HEK293 (cell line): ENCODE results near the gene ECT2.

Source experiments
- EGR2 ChIP-seq: fragments of 450-650 bp; formaldehyde crosslinking; IDR thresholded peaks from 2 replicates; pipeline ENCODE4 v1.5.1; 2016; ENCODE audit warnings: low read depth, missing biosample characterization, missing genetic modification characterization
- GLIS2 ChIP-seq: fragments of 450-650 bp; formaldehyde crosslinking; IDR thresholded peaks from 2 replicates; pipeline ENCODE4 v1.5.1; 2016; ENCODE audit warnings: missing biosample characterization, missing genetic modification characterization
- HOXA7 ChIP-seq: sonication (generic); formaldehyde crosslinking; IDR thresholded peaks from 2 replicates; pipeline ENCODE4 v1.8.1; 2022; ENCODE audit warnings: missing genetic modification reagents, borderline replicate concordance
- KLF7 ChIP-seq: fragments of 450-650 bp; formaldehyde crosslinking; IDR thresholded peaks from 2 replicates; pipeline ENCODE4 v1.5.1; 2016; ENCODE audit warnings: missing biosample characterization, missing genetic modification characterization, borderline replicate concordance
- OSR2 ChIP-seq: fragments of 450-650 bp; formaldehyde crosslinking; IDR thresholded peaks from 2 replicates; pipeline ENCODE4 v1.5.1; 2016; ENCODE audit warnings: missing biosample characterization, missing genetic modification characterization
- PRDM1 ChIP-seq: fragments of 450-650 bp; formaldehyde crosslinking; IDR thresholded peaks from 2 replicates; pipeline ENCODE4; 2016; ENCODE audit warnings: missing biosample characterization, missing genetic modification characterization
- SALL2 ChIP-seq: fragments of 450-650 bp; formaldehyde crosslinking; IDR thresholded peaks from 2 replicates; pipeline ENCODE4 v1.5.0; 2017; ENCODE audit warnings: missing biosample characterization, mild to moderate bottlenecking, missing genetic modification characterization, borderline replicate concordance
- SCRT1 ChIP-seq: fragments of 450-650 bp; formaldehyde crosslinking; IDR thresholded peaks from 2 replicates; pipeline ENCODE4 v1.5.1; 2016; ENCODE audit warnings: missing biosample characterization, missing genetic modification characterization, borderline replicate concordance
- SETDB1 ChIP-seq: IDR thresholded peaks from one replicate; pipeline ENCODE4 v1.6.1; 2017; ENCODE audit warnings: mild to moderate bottlenecking, low read length, moderate library complexity, mixed read lengths; ENCODE audit not compliant: insufficient read length
- YY2 ChIP-seq: fragments of 450-650 bp; formaldehyde crosslinking; IDR thresholded peaks from 2 replicates; pipeline ENCODE4 v1.5.1; 2016; ENCODE audit warnings: missing biosample characterization, missing genetic modification characterization
- ZBTB7A ChIP-seq: fragments of 450-650 bp; formaldehyde crosslinking; IDR thresholded peaks from 2 replicates; pipeline ENCODE4 v1.5.1; 2016; ENCODE audit warnings: low read depth, missing biosample characterization, missing genetic modification characterization
- ZBTB8A ChIP-seq: fragments of 450-650 bp; formaldehyde crosslinking; IDR thresholded peaks from 2 replicates; pipeline ENCODE4 v1.5.1; 2016; ENCODE audit warnings: missing biosample characterization, missing genetic modification characterization
- ZFP69B ChIP-seq: fragments of 450-650 bp; formaldehyde crosslinking; IDR thresholded peaks from 2 replicates; pipeline ENCODE4 v1.5.1; 2016; ENCODE audit warnings: missing biosample characterization, missing genetic modification characterization
- ZIC2 ChIP-seq: fragments of 450-650 bp; formaldehyde crosslinking; IDR thresholded peaks from 2 replicates; pipeline ENCODE4 v1.5.1; 2016; ENCODE audit warnings: missing biosample characterization, missing genetic modification characterization
- ZNF155 ChIP-seq: fragments of 450-650 bp; formaldehyde crosslinking; IDR thresholded peaks from 2 replicates; pipeline ENCODE4 v1.5.1; 2016; ENCODE audit warnings: missing biosample characterization, missing genetic modification characterization
- ZNF169 ChIP-seq: fragments of 450-650 bp; formaldehyde crosslinking; IDR thresholded peaks from 2 replicates; pipeline ENCODE4 v1.5.1; 2016; ENCODE audit warnings: missing biosample characterization, missing genetic modification characterization
- ZNF19 ChIP-seq: fragments of 450-650 bp; formaldehyde crosslinking; IDR thresholded peaks from 2 replicates; pipeline ENCODE4; 2016; ENCODE audit warnings: missing biosample characterization, missing genetic modification characterization, low read depth
- ZNF214 ChIP-seq: fragments of 450-650 bp; formaldehyde crosslinking; IDR thresholded peaks from 2 replicates; pipeline ENCODE4 v1.5.1; 2017; ENCODE audit warnings: missing biosample characterization, mild to moderate bottlenecking, missing genetic modification characterization, borderline replicate concordance
- ZNF394 ChIP-seq: fragments of 450-650 bp; formaldehyde crosslinking; IDR thresholded peaks from 2 replicates; pipeline ENCODE4 v1.5.1; 2016; ENCODE audit warnings: missing biosample characterization, missing genetic modification characterization, mild to moderate bottlenecking, moderate library complexity, borderline replicate concordance
- ZNF510 ChIP-seq: fragments of 450-650 bp; formaldehyde crosslinking; IDR thresholded peaks from 2 replicates; pipeline ENCODE4 v1.5.1; 2018; ENCODE audit warnings: mild to moderate bottlenecking, missing genetic modification characterization, missing biosample characterization; ENCODE audit not compliant: insufficient replicate concordance
- ZNF544 ChIP-seq: fragments of 450-650 bp; formaldehyde crosslinking; IDR thresholded peaks from 2 replicates; pipeline ENCODE4 v1.5.0; 2017; ENCODE audit warnings: missing biosample characterization, missing genetic modification characterization
- ZNF596 ChIP-seq: fragments of 450-650 bp; IDR thresholded peaks from 2 replicates; pipeline ENCODE4 v1.5.0; 2018; ENCODE audit warnings: missing biosample characterization, mild to moderate bottlenecking, missing genetic modification characterization, moderate library complexity
- ZNF600 ChIP-seq: fragments of 450-650 bp; formaldehyde crosslinking; IDR thresholded peaks from 2 replicates; pipeline ENCODE4 v1.5.1; 2016; ENCODE audit warnings: missing biosample characterization, missing genetic modification characterization
- ZNF621 ChIP-seq: fragments of 450-650 bp; formaldehyde crosslinking; IDR thresholded peaks from 2 replicates; pipeline ENCODE4 v1.5.1; 2017; ENCODE audit warnings: missing biosample characterization, missing genetic modification characterization
- ZNF626 ChIP-seq: fragments of 450-650 bp; sonication (Bioruptor Pico); formaldehyde crosslinking; IDR thresholded peaks from 2 replicates; pipeline ENCODE4 v1.5.1; 2018; ENCODE audit warnings: missing biosample characterization, missing genetic modification characterization, inconsistent platforms
- ZNF629 ChIP-seq: fragments of 450-650 bp; formaldehyde crosslinking; IDR thresholded peaks from 2 replicates; pipeline ENCODE4 v1.5.1; 2017; ENCODE audit warnings: missing biosample characterization, missing genetic modification characterization
- ZNF660 ChIP-seq: fragments of 450-650 bp; IDR thresholded peaks from 2 replicates; pipeline ENCODE4 v1.5.1; 2018; ENCODE audit warnings: missing biosample characterization, mild to moderate bottlenecking, missing genetic modification characterization
- ZNF701 ChIP-seq: fragments of 450-650 bp; formaldehyde crosslinking; IDR thresholded peaks from 2 replicates; pipeline ENCODE4 v1.5.1; 2016; ENCODE audit warnings: missing biosample characterization, missing genetic modification characterization
- ZNF76 ChIP-seq: fragments of 450-650 bp; formaldehyde crosslinking; IDR thresholded peaks from 2 replicates; pipeline ENCODE4; 2016; ENCODE audit warnings: low read depth, missing biosample characterization, missing genetic modification characterization, borderline replicate concordance
- ZNF843 ChIP-seq: fragments of 450-650 bp; formaldehyde crosslinking; IDR thresholded peaks from 2 replicates; pipeline ENCODE4 v1.5.1; 2016; ENCODE audit warnings: missing biosample characterization, missing genetic modification characterization
- TF ChIP-seq, protein P1 (sequence below): fragments of 450-650 bp; formaldehyde crosslinking; optimal IDR thresholded peaks from 2 replicates; pipeline ENCODE3; 2016; ENCODE audit warnings: missing biosample characterization, mild to moderate bottlenecking, missing genetic modification characterization
- TF ChIP-seq, protein P2 (sequence below): fragments of 450-650 bp; formaldehyde crosslinking; IDR thresholded peaks from 2 replicates; pipeline ENCODE4 v1.5.1; 2016; ENCODE audit warnings: missing biosample characterization, missing genetic modification characterization
- TF ChIP-seq, protein P3 (sequence below): fragments of 450-650 bp; formaldehyde crosslinking; IDR thresholded peaks from 2 replicates; pipeline ENCODE4 v1.5.1; 2016; ENCODE audit warnings: missing biosample characterization, missing genetic modification characterization
- TF ChIP-seq, protein P4 (sequence below): fragments of 450-650 bp; formaldehyde crosslinking; IDR thresholded peaks from 2 replicates; pipeline ENCODE4 v1.5.1; 2016; ENCODE audit warnings: missing biosample characterization, missing genetic modification characterization

ECT2 gene

DNA sequence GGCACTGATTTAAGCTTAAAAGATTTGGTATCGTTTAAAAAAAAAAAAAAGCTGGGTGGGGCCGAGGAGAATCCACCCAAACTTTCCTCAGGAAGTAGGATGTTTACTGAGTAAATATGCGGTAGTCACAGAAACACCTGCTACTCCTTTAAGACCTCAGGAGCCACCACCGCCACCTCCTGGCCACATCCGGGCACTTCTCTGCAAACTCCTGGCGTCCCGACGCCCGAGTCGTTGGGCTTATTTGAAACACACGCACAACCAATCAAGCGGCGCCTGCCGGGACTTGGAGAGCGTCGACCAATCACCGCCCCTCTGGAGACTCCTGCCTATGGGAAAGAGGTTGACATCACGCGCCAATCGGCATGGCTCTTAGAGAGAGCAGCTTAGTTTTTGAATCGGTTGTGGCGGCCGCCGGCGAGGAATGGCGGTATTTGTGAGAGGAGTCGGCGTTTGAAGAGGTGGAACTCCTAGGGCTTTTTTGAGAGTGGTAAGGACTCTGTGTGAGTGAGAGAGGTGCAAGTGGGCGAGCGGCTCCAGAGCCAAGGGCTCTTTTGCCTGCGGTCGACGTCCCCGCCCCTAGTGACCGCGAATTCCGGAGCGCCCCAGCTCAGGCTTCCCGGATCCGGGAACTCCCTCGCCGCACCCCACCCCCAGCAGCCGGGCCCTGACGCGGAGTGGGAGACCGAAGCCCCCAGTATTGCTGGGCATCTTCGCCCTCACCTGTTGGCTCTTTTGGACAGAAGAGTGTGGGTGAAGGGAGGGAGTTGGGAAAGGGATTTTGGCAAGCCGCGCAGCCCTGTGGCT is at the start of gene ECT2 (continued):
- peak; percentile 81 for TF ChIP-seq ZBTB8A (tag by site-specific recombination)
- TF ChIP-seq ZNF544 (tag by site-specific recombination): no peak
- TF ChIP-seq KLF7 (tag by site-specific recombination): 0 out of 2 replicates have a peak, but pooled peaks have one; percentile 18
- TF ChIP-seq ZNF76 (tag by site-specific recombination): peak; percentile 75
- TF ChIP-seq ZNF626 (tag by site-specific recombination): no peak
- no peak; the same call in 1 of the 2 replicates for TF ChIP-seq SCRT1 (tag by site-specific recombination)
- peak; percentile 69 for TF ChIP-seq GLIS2
- no peak for TF ChIP-seq ZNF19
- TF ChIP-seq, protein P1, sequence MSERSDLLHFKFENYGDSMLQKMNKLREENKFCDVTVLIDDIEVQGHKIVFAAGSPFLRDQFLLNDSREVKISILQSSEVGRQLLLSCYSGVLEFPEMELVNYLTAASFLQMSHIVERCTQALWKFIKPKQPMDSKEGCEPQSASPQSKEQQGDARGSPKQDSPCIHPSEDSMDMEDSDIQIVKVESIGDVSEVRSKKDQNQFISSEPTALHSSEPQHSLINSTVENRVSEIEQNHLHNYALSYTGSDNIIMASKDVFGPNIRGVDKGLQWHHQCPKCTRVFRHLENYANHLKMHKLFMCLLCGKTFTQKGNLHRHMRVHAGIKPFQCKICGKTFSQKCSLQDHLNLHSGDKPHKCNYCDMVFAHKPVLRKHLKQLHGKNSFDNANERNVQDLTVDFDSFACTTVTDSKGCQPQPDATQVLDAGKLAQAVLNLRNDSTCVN: peak; percentile 38
- TF ChIP-seq, protein P2, sequence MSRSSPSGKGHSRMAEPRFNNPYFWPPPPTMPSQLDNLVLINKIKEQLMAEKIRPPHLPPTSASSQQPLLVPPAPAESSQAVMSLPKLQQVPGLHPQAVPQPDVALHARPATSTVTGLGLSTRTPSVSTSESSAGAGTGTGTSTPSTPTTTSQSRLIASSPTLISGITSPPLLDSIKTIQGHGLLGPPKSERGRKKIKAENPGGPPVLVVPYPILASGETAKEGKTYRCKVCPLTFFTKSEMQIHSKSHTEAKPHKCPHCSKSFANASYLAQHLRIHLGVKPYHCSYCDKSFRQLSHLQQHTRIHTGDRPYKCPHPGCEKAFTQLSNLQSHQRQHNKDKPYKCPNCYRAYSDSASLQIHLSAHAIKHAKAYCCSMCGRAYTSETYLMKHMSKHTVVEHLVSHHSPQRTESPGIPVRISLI (tag by site-specific recombination): 0 out of 2 replicates have a peak, but pooled peaks have one; percentile 74
- peak; percentile 49 for TF ChIP-seq ZNF596 (tag by site-specific recombination)
- TF ChIP-seq SALL2 (tag by site-specific recombination): no peak
- no peak for TF ChIP-seq ZNF155 (tag by site-specific recombination)
- TF ChIP-seq, protein P3, sequence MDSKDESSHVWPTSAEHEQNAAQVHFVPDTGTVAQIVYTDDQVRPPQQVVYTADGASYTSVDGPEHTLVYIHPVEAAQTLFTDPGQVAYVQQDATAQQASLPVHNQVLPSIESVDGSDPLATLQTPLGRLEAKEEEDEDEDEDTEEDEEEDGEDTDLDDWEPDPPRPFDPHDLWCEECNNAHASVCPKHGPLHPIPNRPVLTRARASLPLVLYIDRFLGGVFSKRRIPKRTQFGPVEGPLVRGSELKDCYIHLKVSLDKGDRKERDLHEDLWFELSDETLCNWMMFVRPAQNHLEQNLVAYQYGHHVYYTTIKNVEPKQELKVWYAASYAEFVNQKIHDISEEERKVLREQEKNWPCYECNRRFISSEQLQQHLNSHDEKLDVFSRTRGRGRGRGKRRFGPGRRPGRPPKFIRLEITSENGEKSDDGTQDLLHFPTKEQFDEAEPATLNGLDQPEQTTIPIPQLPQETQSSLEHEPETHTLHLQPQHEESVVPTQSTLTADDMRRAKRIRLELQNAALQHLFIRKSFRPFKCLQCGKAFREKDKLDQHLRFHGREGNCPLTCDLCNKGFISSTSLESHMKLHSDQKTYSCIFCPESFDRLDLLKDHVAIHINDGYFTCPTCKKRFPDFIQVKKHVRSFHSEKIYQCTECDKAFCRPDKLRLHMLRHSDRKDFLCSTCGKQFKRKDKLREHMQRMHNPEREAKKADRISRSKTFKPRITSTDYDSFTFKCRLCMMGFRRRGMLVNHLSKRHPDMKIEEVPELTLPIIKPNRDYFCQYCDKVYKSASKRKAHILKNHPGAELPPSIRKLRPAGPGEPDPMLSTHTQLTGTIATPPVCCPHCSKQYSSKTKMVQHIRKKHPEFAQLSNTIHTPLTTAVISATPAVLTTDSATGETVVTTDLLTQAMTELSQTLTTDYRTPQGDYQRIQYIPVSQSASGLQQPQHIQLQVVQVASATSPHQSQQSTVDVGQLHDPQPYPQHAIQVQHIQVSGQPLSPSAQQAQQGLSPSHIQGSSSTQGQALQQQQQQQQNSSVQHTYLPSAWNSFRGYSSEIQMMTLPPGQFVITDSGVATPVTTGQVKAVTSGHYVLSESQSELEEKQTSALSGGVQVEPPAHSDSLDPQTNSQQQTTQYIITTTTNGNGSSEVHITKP (tag by site-specific recombination): no peak
- no peak for TF ChIP-seq ZIC2
- peak; percentile 78 for TF ChIP-seq ZNF600
- TF ChIP-seq HOXA7 (CRISPR knock-in tag): no peak
- no peak for TF ChIP-seq ZNF621 (tag by site-specific recombination)
- TF ChIP-seq ZNF510 (tag by site-specific recombination): no peak
- peak; percentile 34; the same call in 1 of the 2 replicates for TF ChIP-seq ZFP69B (tag by site-specific recombination)
- peak; percentile 31; the same call in 1 of the 2 replicates for TF ChIP-seq ZNF660
- peak; percentile 60 for TF ChIP-seq SETDB1
- TF ChIP-seq ZBTB7A (tag by site-specific recombination): peak; percentile 41; the same call in 1 of the 2 replicates
- no peak for TF ChIP-seq ZNF169
- TF ChIP-seq PRDM1 (tag by site-specific recombination): peak; percentile 28; the same call in 1 of the 2 replicates
- TF ChIP-seq OSR2 (tag by site-specific recombination): peak; percentile 81
- no peak; the same call in 1 of the 2 replicates for TF ChIP-seq YY2
- peak; percentile 71 for TF ChIP-seq ZNF629 (tag by site-specific recombination)
- TF ChIP-seq ZNF394 (tag by site-specific recombination): peak; percentile 92
- TF ChIP-seq ZNF843 (tag by site-specific recombination): no peak
- no peak for TF ChIP-seq ZNF701 (tag by site-specific recombination)
- TF ChIP-seq, protein P4, sequence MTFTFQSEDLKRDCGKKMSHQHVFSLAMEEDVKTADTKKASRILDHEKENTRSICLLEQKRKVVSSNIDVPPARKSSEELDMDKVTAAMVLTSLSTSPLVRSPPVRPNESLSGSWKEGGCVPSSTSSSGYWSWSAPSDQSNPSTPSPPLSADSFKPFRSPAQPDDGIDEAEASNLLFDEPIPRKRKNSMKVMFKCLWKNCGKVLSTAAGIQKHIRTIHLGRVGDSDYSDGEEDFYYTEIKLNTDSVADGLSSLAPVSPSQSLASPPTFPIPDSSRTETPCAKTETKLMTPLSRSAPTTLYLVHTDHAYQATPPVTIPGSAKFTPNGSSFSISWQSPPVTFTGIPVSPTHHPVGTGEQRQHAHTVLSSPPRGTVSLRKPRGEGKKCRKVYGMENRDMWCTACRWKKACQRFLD: no peak
- TF ChIP-seq EGR2 (tag by site-specific recombination): peak; percentile 58
- no peak for TF ChIP-seq ZNF214
